HT1080 (cell line): ENCODE measurements around the gene CTDSPL2. TPM values are rescaled to one million over a fixed set of nuclear protein-coding genes. Genes with fewer than 3 reads are reported as not detected.

ENCODE experiments used
- total RNA-seq: library from RNA; depleted of rRNA; stranded (reverse); fragments of >200 nt; shearing (Covaris generic); gene quantifications from 2 replicates; pipeline ENCODE4 v1.2.3, GENCODE V29; 2014; rRNA removed

The CTDSPL2 gene
- total RNA-seq, 1 experiment from 2014 or later, result 69.7 TPM

Other genes with a start within 250 kb of the CTDSPL2 start
- 24.7 and 28.1 TPM in 2 replicates for gene FRMD5, start 232.4 kb upstream of the CTDSPL2 start, total RNA-seq
- gene GOLM2, start 138.9 kb upstream of the CTDSPL2 start, total RNA-seq, result 35.7 and 47.4 TPM in 2 replicates
- 36.3 and 57.1 TPM in 2 replicates for gene EIF3J, start 109.5 kb downstream of the CTDSPL2 start, total RNA-seq
- 24.5 and 26.7 TPM in 2 replicates for gene SPG11, start 236.0 kb downstream of the CTDSPL2 start, total RNA-seq